IPS-18c (cell line): Measurements from ENCODE around the gene TIGD6.
"Not testable (repeated sequence)": the region's sequence is repeated elsewhere in the genome, so short reads cannot be mapped to it uniquely, and the experiment has no call there.

Experiments used
- H3K4me3 ChIP-seq: 2 replicates; pipeline ENCODE4 v1.7.0; 2013; ENCODE audit warnings: low read depth, mild to moderate bottlenecking, low read length, moderate library complexity; ENCODE audit not compliant: insufficient read depth
- H3K9me3 ChIP-seq: one replicate; pipeline ENCODE4 v1.6.1; 2013; ENCODE audit warnings: mild to moderate bottlenecking, low read length, moderate library complexity; ENCODE audit not compliant: control insufficient read depth, insufficient read depth

The TIGD6 gene

GRCh38 chr5:149960272-149961185 lies 39.9 kb downstream of the TIGD6 start, which contains the start of gene SLC26A2:
TSS of gene SLC26A2 (plus strand) at chr5:149960758. CDS start at chr5:149977653, 16,895 bp downstream.
- H3K9me3 ChIP-seq: no peaks in the 10 kb centered on the region

GRCh38 chr5:149959406-149960236 lies 40.8 kb downstream of the TIGD6 start:
- peak overlapping the region; percentile 87 for H3K4me3 ChIP-seq
- H3K9me3 ChIP-seq: no peaks in the 10 kb centered on the region

More at GRCh38 chr5:149960272-149961185, 39.9 kb downstream of the TIGD6 start, which contains the start of gene SLC26A2:
- peak within 1 kb of the TSS; percentile 87 for H3K4me3 ChIP-seq

- no peaks in the 10 kb centered on the region for H3K9me3 ChIP-seq
- no peak overlapping the region for H3K4me3 ChIP-seq
Observed at GRCh38 chr5:149957855-149958254, 42.6 kb downstream of the TIGD6 start.

GRCh38 chr5:149956685-149957084 lies 43.8 kb downstream of the TIGD6 start:
- H3K9me3 ChIP-seq: no peaks in the 10 kb centered on the region
- no peak overlapping the region for H3K4me3 ChIP-seq

GRCh38 chr5:149954798-149955197 lies 45.7 kb downstream of the TIGD6 start:
- no peak overlapping the region for H3K4me3 ChIP-seq
- H3K9me3 ChIP-seq: no peaks in the 10 kb centered on the region

GRCh38 chr5:149953436-149954121 lies 46.9 kb downstream of the TIGD6 start:
- no peaks in the 10 kb centered on the region for H3K9me3 ChIP-seq
- H3K4me3 ChIP-seq: no peak overlapping the region

- no peaks in the 10 kb centered on the region for H3K9me3 ChIP-seq
Observed at GRCh38 chr5:149951138-149951749, 49.2 kb downstream of the TIGD6 start.

GRCh38 chr5:149948993-149949392 lies 51.5 kb downstream of the TIGD6 start:
- no peaks in the 10 kb centered on the region for H3K9me3 ChIP-seq
- H3K4me3 ChIP-seq: no peak overlapping the region

More at GRCh38 chr5:149951138-149951749, 49.2 kb downstream of the TIGD6 start:
- no peak overlapping the region for H3K4me3 ChIP-seq

- Histone ChIP-seq H3K9me3 (no peaks in the 10 kb centered on the region), H3K4me3 (no peak overlapping the region)
Observed at GRCh38 chr5:149946118-149946517, 54.3 kb downstream of the TIGD6 start.

- Histone ChIP-seq H3K4me3 (no peak within 1 kb of the TSS), H3K9me3 (no peaks in the 10 kb centered on the region)
Observed at GRCh38 chr5:149944666-149945065, 55.8 kb downstream of the TIGD6 start, which contains the start of gene PDE6A. TSS of gene PDE6A (minus strand) at chr5:149944793. CDS start at chr5:149944673, 120 bp downstream.

GRCh38 chr5:149943177-149943949 lies 57.1 kb downstream of the TIGD6 start:
- not testable (repeated sequence) for H3K9me3 ChIP-seq, H3K4me3 ChIP-seq
